Left forelimb (tissue), 1 donor: ENCODE data around the gene NTHL1.

ENCODE experiments used
- DNase-seq: peaks from one replicate; pipeline ENCODE4 v3.0.0-alpha.2; 2018; ENCODE audit warnings: low spot score

Gene NTHL1

GRCh38 chr16:2040787-2041522 is 6.7 kb downstream of the NTHL1 start:
- DNase-seq, result no peak

DNA sequence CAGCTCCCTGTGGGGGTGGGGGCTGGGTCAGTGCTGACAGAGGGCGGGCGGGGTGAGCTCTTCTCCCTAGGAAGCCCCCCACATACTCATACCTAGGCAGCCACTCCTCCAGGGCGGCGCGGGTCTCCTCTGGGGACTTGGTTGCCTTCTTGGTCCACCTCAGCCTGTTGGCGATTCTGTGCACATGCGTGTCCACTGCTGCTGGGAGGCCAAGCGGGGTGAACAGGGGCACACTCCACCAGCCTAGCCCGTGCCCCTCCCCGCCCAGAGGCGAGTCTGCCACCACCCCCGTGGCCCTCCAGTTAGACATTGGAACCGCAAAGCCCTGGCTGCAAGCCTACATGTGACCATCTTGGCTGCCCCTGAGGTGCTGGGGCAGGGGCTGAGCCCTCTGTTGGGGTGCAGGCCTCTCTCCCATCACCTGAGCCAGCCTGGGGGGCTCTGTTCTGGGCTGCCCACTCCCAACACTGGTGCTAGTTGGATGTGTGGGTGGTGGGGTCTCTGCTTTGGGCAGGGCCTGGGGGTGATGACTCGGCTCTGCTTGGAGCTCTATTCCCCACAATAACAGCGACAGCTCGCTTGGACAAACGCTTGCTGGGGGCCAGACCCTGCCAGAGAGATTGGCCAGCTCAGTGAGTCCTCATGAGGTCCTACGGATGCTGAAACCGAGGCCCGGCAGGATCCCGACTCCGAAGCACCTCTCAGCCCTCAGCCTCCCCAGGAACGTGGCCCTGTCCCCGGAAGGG is 7.4 kb downstream of the NTHL1 start:
- no peak for DNase-seq

GRCh38 chr16:2039274-2040031 is 8.2 kb downstream of the NTHL1 start:
- peak; percentile 86 for DNase-seq

DNA sequence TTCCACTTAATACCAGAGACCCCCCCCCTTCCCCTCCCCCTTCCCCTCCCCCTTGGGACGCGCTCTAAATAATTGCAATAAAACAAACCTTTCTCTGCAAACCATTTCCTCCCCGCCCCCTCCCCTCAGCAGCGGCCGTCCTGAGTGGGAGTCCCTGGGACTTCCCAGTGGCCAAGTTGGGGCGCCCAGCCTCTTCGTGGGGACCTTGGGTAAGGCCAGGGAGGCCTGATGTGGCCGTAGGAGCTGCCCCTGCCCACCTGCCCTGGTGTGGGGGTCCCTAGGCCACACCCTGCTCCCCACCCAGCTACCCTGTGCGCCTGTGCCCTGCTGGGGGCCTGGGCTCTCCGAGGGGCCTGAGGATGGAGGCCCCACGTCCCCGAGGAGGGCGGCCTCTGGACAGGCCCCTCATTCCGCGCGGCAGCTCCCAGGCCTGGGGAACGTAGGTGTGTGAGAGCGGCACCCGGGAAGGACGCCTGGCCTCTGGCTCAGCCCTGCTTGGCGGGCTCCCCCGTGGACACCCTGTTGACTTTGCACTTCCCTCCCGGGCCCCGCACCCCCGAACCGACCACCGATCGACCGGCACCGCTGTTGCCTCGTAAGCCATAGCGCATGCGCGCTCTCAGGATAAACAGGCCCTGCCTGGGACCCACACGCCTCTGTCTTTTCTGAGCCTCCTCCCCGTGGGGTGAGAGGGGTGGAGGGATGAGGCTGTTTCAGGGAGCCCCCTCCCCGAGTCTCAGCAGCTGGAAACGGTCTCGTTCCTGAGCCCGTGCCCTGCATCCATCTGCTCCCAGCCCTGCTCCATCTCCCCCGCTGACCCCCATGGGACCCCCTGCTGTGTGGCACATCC is 9.0 kb downstream of the NTHL1 start:
- DNase-seq, result no peak

DNA sequence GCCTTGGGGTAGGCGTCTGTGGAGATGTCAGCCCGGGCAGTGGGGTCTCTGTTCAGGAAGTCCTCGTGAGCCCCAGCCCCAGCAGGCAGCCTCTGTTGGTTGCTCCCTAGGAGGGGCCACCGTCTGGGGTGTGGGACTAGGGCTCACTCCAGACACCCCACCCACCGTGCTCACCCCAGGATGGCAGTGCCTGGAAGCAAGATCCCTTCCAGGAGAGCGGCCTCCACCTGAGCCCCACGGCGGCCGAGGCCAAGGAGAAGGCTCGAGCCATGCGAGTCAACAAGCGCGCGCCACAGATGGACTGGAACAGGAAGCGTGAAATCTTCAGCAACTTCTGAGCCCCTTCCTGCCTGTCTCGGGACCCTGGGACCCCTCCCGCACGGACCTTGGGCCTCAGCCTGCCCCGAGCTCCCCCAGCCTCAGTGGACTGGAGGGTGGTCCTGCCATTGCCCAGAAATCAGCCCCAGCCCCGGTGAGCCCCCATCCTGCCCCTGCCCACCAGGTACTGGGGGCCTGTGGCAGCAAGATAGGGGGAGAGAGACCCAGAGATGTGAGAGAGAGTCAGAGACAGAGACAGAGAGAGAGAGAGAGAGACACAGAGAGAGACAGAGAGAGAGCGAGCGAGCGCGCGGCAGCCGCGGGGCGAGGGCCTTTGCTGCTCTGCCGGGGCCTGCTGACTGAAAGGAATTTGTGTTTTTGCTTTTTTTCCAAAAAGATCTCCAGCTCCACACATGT is 9.8 kb downstream of the NTHL1 start:
- no peak for DNase-seq

DNA sequence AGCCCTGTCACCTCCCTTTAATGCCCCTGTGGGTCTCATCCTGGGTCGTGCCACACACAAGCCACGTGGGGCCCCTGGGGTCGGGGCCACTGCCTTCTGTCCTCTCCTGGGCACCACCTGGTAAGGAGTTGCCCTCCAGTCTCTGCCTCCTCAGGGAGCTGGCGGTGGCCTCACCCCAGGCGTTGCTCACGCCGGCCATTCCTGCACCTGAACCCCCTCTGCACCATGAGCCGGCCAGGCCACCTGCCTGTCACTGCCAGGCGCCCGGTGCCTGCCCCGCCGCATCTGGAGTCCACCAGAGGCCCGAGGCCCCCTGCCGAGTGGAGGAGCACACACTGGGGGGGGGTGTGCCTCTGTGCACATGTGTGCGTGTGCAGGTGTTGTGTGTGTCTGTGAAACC is 10.5 kb downstream of the NTHL1 start:
- no peak for DNase-seq

DNA sequence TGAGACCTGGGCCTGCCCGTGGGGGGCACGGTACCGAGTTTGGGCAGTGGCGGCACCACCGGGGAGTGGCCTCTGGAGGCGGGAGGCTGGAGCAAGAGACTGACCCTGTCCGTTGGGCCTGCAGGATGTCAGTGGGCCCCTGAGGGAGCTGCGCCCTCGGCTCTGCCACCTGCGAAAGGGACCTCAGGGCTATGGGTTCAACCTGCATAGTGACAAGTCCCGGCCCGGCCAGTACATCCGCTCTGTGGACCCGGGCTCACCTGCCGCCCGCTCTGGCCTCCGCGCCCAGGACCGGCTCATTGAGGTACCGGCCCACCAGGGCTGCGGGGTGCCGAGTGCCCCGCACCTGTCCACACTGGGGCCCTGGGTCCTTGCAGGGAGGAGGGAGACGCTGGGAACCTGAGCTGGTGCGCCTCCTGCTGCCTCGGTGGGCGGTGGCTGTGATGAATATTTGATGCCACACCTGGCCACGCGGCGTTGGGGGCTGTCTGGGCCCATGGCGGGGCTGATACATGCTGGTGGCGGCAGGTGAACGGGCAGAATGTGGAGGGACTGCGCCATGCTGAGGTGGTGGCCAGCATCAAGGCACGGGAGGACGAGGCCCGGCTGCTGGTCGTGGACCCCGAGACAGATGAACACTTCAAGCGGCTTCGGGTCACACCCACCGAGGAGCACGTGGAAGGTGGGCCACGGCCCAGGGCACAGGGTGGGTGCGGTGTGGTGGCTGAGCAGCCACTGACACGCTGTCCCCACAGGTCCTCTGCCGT is 11.3 kb downstream of the NTHL1 start:
- no peak for DNase-seq

DNA sequence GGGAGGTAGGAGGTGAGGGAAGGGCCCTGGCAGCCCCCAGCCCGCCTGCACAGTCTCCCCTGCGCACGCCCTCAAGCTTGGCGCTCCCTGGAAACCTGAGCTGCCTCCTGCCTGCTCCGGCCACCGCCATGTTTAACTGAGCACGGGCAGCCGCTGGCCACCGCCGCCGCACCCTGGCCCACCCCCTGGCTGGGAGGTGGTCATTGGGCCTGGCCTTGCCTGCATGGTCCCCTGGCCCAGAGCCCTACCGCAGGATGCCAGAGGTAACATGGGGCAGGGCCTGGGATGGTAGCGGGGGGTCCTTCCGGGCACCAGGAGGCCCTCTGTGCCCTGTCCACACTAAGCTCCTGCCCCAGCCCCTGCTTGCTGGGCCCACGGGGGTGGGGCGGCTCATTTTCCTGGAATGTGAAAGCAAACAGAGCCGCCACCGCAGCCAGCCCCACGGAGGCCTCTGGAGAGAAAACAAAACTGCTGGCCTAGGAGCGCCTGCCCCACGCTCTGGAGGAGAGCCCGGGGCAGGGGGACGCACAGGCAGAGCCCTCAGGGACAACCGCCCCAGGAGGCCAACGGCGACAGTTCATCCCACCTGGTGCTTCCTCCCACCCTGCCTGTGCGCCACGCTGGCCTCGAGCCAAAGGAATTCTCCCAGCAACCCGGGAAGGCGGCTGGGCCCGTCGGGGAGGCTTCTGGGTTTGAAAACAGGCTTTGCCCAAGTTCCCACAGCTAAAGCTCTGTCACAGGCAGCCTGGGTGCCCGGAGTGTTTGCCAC is 12.0 kb downstream of the NTHL1 start:
- peak; percentile 77 for DNase-seq

DNA sequence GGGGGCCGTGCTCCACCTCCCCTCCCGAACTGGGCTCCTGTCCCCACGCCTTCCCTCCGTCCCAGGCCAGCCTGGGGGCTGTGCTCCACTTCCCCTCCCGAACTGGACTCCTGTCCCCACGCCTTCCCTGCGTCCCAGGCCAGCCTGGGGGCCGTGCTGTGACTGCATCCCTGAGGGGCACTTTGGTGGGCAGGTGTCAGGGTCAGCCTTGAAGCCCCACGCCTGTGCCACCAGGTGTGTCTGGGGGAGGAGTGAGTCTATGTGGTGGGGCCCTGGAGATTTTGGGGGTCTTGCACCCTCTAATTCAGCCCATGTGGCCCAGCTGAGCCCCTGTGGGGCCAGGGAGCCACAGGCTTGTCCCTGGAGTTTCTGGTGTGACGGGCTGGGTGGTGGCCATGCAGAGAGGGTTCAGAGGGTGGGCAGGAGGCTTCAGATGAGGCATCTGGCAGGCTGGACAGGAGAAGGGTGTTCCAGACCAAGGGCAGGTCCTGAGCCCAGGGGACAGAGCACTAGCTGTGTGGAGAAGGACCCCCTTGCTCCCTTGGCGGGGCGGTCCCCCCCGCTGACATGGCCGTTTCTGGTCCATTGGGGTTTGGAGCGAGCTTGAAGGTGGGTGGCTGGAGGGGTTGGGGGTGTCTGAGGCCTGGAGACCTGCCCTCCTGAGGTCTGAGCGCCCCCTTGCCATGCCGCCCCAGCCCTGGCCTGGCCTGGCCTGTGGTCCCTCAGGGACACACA is 12.8 kb downstream of the NTHL1 start:
- DNase-seq, result no peak

- peak; percentile 72 for DNase-seq
Observed at GRCh38 chr16:2033909-2034695, 13.5 kb downstream of the NTHL1 start.

DNA sequence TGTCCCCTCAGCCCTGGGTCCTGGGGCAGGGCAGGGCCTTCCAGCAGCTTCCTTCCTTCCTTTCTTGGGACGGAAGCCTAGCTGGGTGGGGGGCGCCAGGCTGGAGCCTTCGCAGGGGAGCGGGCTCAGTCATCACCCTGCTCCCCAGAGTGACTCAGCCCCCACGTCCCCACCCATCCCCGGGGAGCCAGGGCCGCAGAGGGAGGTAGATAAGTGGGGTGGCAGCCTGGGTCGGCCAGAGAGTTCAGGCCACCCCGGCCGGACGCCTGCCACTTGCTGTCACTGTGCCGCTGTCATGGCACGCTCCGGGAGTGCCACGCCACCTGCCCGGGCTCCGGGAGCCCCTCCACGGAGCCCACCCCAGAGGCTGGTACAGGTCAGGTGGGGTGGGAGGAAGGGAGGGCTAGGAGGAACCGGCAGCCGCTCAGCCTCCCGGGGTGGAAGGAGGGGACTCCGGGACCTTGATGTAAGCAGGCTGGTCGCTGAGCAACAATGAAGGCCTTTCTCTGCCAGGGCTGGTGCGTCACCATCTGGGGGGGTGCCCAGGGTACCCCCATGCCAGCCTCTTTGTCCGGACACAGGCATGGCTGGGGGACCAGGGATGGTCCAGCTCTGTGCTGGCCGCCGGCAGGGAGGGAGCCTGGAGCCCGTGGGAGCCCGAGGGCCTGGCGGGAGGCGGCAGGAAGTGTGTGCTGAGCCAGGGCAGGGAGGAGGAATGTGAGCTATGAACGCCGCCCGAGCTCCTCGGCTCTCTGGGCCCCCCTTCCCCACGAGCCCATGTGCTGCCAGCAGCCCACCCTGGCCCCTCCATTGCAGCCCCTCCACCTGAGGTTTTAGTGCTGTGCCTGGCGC is 14.4 kb downstream of the NTHL1 start:
- DNase-seq, result peak; percentile 80

- peak; percentile 36 for DNase-seq
Observed at GRCh38 chr16:2032285-2033056, 15.2 kb downstream of the NTHL1 start.

GRCh38 chr16:2031081-2031577 is 16.5 kb downstream of the NTHL1 start:
- peak; percentile 62 for DNase-seq

DNA sequence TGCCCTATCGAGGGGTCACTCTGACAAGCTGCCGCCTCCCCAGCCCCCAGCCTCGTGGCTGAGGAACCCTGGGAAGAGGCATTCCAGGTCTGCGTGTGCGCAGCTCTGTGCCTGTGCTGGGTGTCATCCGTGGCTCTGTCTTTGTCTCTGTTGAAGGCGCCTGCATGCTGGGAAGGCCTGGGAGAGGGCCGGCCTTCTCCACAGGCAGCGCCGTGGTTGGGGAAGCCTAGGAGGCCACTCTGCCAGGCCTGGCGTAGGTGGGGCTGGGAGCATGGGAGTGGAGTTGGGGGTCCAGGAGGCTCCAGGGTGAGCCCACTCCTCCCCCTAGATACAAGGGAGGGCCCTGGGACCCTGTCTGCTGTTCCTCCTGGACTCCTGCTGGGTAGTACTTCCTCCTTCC is 17.6 kb downstream of the NTHL1 start:
- DNase-seq, result peak; percentile 45

DNA sequence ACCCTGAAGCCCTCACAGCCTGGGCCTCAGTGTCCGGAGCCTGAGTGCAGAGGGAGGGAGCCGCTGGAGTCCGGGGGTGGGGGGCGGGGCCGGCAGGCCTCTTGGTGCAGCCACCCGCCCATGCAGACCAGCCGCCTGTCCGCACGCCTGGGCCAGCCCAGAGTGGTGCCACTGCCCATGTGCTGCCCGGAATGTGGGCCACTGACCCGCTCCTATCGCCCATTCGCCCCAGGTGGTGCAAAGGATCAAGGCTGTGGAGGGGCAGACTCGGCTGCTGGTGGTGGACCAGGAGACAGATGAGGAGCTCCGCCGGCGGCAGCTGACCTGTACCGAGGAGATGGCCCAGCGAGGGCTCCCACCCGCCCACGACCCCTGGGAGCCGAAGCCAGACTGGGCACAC is 18.3 kb downstream of the NTHL1 start:
- DNase-seq, result peak; percentile 46

- DNase-seq, result peak; percentile 55
Observed at GRCh38 chr16:2028620-2029220, 18.9 kb downstream of the NTHL1 start.
